Stimulated activated CD8-positive, alpha-beta memory T cell treated with anti-CD3 and anti-CD28 coated beads, Interleukin-12 subunit alpha, Interleukin-12 subunit beta, amount 100 ng/mL, for 1 hour (primary cell): ENCODE data around the gene VEZF1.
A peak's percentile ranks its signal among the peaks of the same experiment; 100 is the strongest.
"Not testable (repeated sequence)": the region's sequence is repeated elsewhere in the genome, so short reads cannot be mapped to it uniquely, and the experiment has no call there.

Experiments
- DNase-seq: peaks from one replicate; pipeline ENCODE4 v3.0.0-alpha.2; 2020; ENCODE audit warnings: low read depth

VEZF1 gene

GRCh38 chr17:57974053-57974824 lies 13.8 kb downstream of the VEZF1 start:
- DNase-seq = not testable (repeated sequence)

DNA sequence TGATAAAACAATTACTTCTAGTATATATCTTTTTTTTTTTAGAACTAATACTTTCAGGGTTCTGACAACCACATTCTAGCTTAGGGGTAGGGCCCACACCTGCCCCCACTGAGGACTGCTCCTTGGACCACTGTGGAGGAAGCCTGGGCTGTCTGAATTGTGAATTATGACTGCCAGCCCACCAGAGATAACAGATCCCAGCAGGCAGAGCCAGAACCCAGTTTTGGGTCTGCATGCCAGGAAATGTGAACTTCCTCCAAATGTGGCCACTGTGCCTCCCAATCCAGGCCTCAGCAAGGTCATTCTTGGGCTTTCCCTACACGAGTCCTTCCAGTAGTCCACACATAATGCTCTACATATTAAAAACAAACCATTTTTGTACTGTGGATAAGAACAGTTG lies 15.9 kb downstream of the VEZF1 start:
- DNase-seq = no peak

DNA sequence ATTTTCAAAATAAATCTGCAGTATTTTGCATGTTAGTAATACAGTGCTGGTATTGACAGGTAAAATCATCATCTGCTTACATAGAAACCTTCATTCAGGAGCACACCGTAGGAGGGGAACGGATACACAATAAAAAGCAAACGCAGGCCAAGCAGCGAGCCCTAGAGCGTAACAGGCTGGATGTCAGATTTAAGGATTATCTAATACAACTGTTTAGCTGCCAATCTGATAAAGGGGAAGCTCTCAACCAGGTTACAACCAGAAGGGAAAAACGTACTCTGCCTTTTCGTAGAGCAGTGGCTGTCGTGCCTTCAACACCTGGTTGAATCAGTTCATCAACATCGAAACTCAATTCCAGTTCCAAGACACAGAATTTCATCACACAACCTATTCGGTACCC lies 16.5 kb downstream of the VEZF1 start:
- no peak for DNase-seq

- DNase-seq = no peak
Observed at GRCh38 chr17:57970710-57971109, 17.3 kb downstream of the VEZF1 start.

- DNase-seq = no peak
Observed at GRCh38 chr17:57968456-57968855, 19.6 kb downstream of the VEZF1 start.

DNA sequence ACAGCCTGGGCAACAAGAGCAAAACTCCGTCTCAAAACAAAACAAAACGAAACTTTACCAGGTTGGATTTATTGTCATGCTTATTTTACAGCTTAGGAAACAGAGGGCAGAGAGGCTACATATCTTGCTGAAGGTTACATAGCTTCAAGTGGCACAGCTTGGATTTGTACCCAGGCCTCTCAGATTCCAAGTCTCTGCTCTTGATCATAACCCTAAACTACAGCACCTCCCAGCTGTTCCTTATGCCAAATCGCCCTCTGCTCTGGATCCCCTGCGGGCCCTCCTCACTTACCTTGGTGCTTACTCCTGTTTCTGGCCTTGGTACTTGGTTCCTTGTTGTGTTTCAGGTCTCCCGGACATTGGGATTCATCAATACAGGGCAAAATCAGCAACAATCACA lies 21.2 kb downstream of the VEZF1 start:
- DNase-seq = no peak

- no peak for DNase-seq
Observed at GRCh38 chr17:57966246-57966645, 21.8 kb downstream of the VEZF1 start.

DNA sequence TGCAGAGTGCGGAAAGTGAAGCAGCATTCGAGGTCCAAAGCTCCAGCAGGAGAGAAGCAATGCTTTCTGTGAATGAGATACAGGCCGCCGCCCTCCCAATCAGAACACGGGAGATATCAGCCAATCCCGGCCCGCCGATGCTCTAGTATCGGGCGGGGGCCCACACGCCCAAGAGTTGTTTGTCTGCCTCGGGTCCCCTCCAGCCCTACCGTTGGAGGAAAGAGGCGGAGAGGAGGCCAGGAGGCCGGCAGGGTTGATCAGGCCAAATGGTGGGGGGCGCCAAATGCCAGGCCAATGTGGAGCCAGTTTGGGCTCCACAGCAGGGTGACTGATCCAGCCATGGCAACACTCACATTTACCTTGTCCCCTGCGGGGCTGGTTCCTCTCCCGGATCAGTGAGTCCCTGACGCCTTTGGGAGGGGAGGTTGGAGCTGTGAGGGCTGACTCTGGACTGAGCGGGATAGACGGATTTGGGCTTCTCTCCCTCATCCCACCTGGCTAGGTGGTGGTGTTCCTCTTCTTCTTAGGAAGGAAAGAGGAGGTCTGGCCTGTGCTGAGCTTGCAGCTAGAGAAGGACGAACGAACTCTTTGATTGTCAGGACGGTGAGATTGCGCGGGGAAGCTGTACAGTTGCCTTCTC lies 22.4 kb downstream of the VEZF1 start:
- DNase-seq = no peak

DNA sequence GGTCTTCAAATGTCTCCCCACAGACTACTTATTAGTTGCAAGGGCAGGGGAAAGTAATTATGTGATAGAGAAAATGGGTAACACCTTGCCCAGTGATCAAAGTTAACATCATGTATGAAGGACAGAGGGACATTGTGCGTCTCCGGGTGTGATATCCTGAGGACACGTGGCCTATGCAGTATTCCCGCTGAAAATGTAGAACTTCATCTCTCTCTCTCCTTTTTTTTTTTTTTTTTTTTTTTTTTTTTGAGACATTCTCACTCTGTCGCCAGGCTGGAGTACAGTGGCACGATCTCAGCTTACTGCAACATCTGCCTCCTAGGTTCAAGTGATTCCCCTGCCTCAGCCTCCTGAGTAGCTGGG lies 24.9 kb downstream of the VEZF1 start:
- DNase-seq = no peak

DNA sequence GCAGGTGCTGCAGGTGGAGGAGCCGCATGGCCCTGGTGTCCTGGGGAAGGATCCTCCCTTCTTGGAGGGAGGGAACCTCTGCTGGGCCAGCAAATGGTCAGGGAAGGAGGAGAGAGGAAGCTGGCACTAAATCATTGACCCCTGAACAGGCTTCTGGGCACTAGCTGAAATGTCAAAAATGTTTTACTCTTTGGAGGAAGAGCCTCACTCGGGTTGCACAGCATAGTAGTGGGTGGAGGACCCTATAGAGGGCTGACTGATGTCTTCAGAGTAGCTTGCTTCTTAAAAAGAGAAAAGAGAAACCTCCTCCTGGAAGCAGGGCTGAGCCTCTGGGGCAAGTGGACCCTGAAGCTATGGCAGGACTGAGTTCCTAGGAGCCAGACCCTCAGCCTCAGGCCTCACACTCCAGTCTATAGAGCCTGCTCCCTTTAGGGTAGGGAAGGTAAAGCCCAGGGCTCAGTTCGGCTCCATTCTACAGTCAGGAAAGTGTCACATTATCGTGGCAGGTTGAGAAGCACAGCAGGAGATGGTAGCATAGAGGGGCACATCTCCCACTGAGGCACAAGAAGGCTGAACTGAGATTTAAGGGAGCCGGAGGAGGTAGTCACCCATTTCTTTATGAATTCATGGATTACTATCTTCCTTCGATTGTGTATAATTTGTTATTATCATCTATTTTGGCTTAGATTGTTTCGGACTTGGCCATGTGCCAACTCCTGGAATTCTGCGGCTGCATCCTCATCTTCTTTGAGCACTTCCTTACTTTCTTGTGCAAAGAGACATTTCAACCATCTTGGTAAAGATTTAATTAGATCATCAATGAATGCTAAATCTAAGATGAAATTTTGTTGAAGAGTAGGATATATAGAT lies 25.5 kb downstream of the VEZF1 start:
- no peak for DNase-seq

- DNase-seq = no peak
Observed at GRCh38 chr17:57959929-57960328, 28.1 kb downstream of the VEZF1 start.

- DNase-seq = not testable (repeated sequence)
Observed at GRCh38 chr17:57958391-57958790, 29.7 kb downstream of the VEZF1 start.

- no peak for DNase-seq
Observed at GRCh38 chr17:57957886-57958285, 30.2 kb downstream of the VEZF1 start.

GRCh38 chr17:57957120-57957850 lies 30.8 kb downstream of the VEZF1 start:
- no peak for DNase-seq

GRCh38 chr17:57956291-57957119 lies 31.5 kb downstream of the VEZF1 start:
- DNase-seq = peak; percentile 17

DNA sequence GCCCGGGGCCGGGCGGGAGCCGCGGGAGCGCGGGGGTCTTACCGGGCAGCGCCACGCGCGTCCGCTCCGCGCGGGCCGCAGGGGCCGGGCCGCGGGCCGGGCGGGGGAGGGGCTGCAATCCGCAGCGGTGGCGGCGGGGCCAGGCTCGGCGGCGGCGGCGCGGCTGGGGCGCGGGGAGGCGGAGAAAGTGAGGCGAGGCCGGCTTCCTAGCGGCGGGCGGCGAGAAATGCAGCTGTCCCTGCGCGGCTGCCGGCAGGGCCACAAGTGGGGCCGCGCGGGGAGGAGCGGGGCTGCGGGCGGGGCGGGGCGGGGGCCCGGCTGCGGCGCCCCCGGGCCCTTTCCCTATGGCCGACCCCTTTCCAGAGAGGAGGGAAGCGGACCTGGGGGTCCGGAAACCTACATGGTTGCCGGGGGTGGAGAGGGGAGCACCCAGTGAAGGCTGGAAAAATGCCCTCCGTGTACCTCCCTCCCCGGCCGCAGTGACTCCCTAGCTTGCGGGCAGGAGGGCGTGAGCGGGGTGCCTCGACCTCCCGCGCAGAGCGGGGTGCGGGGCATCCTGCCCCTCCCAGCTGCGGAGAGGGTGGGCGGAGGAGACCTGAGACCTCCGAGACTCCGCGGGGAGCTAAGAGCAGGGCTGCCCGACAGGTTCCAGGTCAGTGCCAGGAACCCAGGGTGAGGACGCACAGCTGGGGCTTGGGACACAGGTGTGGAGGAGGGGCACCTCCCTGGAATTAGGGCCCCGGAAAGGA lies 32.7 kb downstream of the VEZF1 start, which contains the start of gene CUEDC1:
TSS of gene CUEDC1 (minus strand) at position 230 of the 749 bp plus-strand sequence. CDS start 69,848 bp downstream, outside the sequence.
- peak; percentile 29 for DNase-seq

DNA sequence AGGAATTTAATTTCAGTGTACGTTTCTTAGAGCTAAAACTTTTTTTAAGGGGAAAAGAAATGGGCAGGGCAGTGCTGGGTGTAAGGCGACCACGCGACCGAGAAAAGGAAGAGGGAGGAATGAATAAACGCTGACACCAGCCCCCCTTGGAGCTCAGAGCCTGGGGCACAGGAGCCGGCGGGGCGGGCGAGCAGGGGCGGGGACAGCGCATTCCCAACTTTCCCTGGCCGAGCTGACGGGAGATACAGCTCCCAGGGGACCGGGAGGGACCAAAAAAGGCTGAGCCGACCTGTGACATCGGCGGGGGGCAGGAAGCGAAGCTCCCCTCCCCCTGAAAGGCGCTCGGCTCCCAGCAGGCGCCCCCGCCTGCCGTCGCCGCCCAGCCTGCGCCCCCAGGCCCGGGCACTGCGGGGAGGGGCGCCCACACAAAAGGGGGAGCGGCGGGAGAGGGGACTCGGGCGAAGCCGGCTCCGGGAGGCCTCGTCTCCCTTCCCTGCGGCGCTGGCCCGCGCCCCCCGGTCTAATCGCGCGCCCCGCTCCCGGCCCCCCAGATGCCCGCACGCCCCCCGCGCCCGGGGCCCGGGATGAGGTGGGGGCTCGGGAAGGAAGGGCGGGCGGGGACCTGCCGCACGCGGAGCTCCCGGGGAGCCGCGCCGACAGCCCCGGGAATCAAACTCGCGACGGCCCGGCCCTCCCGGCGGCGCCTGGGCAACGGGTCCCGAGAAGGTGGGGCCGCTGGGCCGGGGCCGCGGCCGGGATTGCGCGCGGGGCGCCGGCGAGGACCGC lies 33.5 kb downstream of the VEZF1 start:
- DNase-seq = no peak

DNA sequence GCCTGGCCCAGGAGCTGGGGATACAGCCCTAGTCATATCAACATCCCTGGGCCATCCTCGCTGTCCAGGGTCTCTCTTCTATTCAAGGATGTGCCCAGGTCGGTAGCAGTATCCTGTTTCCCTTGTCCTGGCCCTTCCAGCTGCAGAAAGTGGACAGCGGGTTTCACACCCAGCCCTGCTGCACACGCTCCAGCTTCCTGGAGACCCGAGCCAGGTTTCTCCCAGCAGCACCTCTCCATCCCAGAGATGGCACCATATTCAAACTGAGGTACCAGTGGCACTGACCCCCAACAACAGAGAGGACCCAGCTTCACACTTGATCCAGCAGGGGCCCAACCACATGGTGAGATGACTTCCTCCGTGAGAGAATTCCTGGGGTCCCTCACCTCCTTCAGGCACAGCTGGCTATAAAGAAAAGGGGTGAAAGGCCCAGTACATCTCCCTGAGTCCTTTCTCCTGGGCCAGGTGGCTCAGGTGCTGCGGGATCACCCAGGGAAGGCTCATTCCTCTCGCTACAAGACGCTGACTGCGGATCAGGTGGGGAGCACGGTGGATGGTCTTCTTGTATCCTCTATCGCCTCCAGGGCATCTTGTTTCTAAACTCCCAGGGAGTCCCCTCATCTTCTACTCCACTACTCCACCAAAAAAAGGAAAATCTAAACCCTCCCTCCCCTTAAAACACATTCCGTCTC lies 34.2 kb downstream of the VEZF1 start:
- DNase-seq = no peak

- no peak for DNase-seq
Observed at GRCh38 chr17:57953219-57953618, 34.8 kb downstream of the VEZF1 start.
